IPS-18c (cell line): ENCODE results near the gene COBL.

ENCODE experiments used
- H3K4me3 ChIP-seq: 2 replicates; pipeline ENCODE4 v1.7.0; 2013; ENCODE audit warnings: low read depth, mild to moderate bottlenecking, low read length, moderate library complexity; ENCODE audit not compliant: insufficient read depth
- H3K9me3 ChIP-seq: one replicate; pipeline ENCODE4 v1.6.1; 2013; ENCODE audit warnings: mild to moderate bottlenecking, low read length, moderate library complexity; ENCODE audit not compliant: control insufficient read depth, insufficient read depth

Gene COBL

GRCh38 chr7:51139796-51140195 is 176.8 kb downstream of the COBL start:
- no peaks in the 10 kb centered on the region for H3K9me3 ChIP-seq

GRCh38 chr7:51138123-51139085 is 178.2 kb downstream of the COBL start:
- H3K4me3 ChIP-seq, result no peak overlapping the region
- no peaks in the 10 kb centered on the region for H3K9me3 ChIP-seq

More at GRCh38 chr7:51139796-51140195, 176.8 kb downstream of the COBL start:
- no peak overlapping the region for H3K4me3 ChIP-seq

GRCh38 chr7:51135576-51135975 is 181.0 kb downstream of the COBL start:
- no peaks in the 10 kb centered on the region for H3K9me3 ChIP-seq
- no peak overlapping the region for H3K4me3 ChIP-seq

- H3K9me3 ChIP-seq, result no peaks in the 10 kb centered on the region
- H3K4me3 ChIP-seq, result no peak overlapping the region
Measured at GRCh38 chr7:51134013-51134441, 182.6 kb downstream of the COBL start.

GRCh38 chr7:51132661-51133060 is 183.9 kb downstream of the COBL start:
- H3K9me3 ChIP-seq, result no peaks in the 10 kb centered on the region
- H3K4me3 ChIP-seq, result no peak overlapping the region

GRCh38 chr7:51129527-51130472 is 186.8 kb downstream of the COBL start:
- no peak overlapping the region for H3K4me3 ChIP-seq
- no peaks in the 10 kb centered on the region for H3K9me3 ChIP-seq

- H3K9me3 ChIP-seq, result no peaks in the 10 kb centered on the region
- H3K4me3 ChIP-seq, result no peak overlapping the region
Measured at GRCh38 chr7:51128545-51129435, 187.8 kb downstream of the COBL start.

GRCh38 chr7:51127618-51127904 is 189.0 kb downstream of the COBL start:
- Histone ChIP-seq H3K4me3 (no peak overlapping the region), H3K9me3 (no peaks in the 10 kb centered on the region)

- Histone ChIP-seq H3K9me3 (no peaks in the 10 kb centered on the region), H3K4me3 (no peak overlapping the region)
Measured at GRCh38 chr7:51126813-51127617, 189.6 kb downstream of the COBL start.

GRCh38 chr7:51126324-51126723 is 190.3 kb downstream of the COBL start:
- H3K4me3 ChIP-seq, result no peak overlapping the region
- H3K9me3 ChIP-seq, result no peaks in the 10 kb centered on the region

GRCh38 chr7:51124321-51124720 is 192.3 kb downstream of the COBL start:
- Histone ChIP-seq H3K9me3 (no peaks in the 10 kb centered on the region), H3K4me3 (no peak overlapping the region)

- H3K4me3 ChIP-seq, result no peak overlapping the region
- no peaks in the 10 kb centered on the region for H3K9me3 ChIP-seq
Measured at GRCh38 chr7:51123322-51124019, 193.1 kb downstream of the COBL start.

GRCh38 chr7:51121931-51122425 is 194.6 kb downstream of the COBL start:
- Histone ChIP-seq H3K4me3 (no peak overlapping the region), H3K9me3 (no peaks in the 10 kb centered on the region)

- H3K4me3 ChIP-seq, result no peak overlapping the region
- H3K9me3 ChIP-seq, result no peaks in the 10 kb centered on the region
Measured at GRCh38 chr7:51121036-51121790, 195.4 kb downstream of the COBL start.

- Histone ChIP-seq H3K9me3 (no peaks in the 10 kb centered on the region), H3K4me3 (no peak overlapping the region)
Measured at GRCh38 chr7:51118628-51119027, 198.0 kb downstream of the COBL start.
